HG03045 (cell line): ENCODE results near the gene DMKN.
"Not testable (repeated sequence)": the region's sequence is repeated elsewhere in the genome, so short reads cannot be mapped to it uniquely, and the experiment has no call there.

Experiments
- ATAC-seq: cut with Tn5 transposase; IDR thresholded peaks from one replicate; pipeline ENCODE4 v1.9.1; 2021; ENCODE audit warnings: mild to moderate bottlenecking, moderate library complexity; ENCODE audit not compliant: unreplicated experiment

Gene DMKN

GRCh38 chr19:35500611-35501010, 12.8 kb downstream of the DMKN start:
- no peak for ATAC-seq

DNA sequence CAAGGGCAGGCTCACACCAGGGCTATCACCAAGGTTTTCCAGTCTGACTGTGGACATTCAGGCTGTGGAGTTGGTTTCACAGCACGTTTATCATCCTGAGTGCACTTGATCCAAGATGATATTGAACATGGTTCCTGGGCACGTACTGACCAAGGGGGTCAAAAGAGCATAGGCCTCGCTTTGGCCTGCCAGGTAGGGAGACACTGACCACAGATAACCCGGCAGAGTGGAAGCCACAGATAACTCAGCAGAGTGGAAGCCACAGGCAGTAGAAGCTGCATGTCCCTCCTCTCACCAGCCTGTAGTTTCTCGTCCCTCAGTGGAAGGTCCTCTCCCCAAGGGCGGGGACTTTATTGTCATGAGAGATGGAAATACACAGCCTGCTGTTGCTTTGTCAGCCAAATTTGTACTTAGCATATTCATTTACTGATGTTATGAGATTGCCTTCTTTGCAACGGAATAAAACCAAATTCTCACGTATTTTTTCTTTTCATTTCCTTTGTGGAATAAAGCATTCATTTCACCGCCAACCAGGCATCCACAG, 14.4 kb downstream of the DMKN start:
- ATAC-seq, result no peak

GRCh38 chr19:35498220-35498619, 15.2 kb downstream of the DMKN start:
- no peak for ATAC-seq

DNA sequence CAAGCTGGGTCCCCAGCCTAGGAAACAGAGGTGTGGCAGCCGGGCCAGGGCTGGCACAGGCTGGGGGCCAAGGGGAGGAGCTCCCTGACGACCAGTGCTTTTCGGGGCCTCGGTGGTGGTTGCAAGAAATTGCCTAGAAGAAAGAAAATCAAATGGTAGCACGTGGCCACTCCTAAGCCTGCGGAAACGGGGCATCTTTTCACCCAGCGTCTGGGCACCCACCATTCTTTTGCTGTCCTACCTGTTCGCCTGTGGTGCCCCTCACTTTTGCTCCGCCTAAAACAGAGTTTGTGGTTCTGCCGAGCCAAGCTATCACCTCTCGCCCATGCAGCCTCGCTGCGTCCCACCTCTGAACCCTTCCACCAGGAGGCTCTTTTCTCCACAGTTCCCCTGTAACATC, 16.0 kb downstream of the DMKN start:
- ATAC-seq, result no peak

- ATAC-seq, result no peak
Measured at GRCh38 chr19:35495107-35496064, 18.1 kb downstream of the DMKN start.

- ATAC-seq, result no peak
Measured at GRCh38 chr19:35493971-35494370, 19.5 kb downstream of the DMKN start.

DNA sequence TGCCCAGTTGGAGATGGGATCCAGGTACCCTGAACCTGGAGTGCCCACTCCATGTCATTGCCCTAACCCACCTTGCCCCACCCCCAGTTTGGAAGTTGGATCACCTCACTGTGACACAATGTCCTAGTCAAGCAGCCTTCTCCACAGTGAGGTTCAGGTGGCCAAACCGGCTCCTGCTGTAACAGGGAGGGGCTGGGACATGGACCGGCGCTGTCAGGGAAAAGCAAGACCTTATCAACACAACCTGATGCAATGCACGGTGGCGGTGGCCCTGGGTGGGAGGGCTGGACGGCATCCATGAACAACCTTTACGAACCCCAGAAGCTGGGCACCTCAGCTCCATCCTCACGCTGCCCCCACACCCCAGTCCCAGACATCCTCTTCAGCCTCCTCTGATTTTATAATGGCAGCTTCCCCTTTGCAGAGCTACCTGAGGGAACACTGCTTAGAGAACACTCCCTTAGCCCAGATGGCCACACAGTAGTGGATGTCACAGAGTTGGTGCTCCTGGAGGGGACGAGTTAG, 21.6 kb downstream of the DMKN start:
- ATAC-seq, result no peak

DNA sequence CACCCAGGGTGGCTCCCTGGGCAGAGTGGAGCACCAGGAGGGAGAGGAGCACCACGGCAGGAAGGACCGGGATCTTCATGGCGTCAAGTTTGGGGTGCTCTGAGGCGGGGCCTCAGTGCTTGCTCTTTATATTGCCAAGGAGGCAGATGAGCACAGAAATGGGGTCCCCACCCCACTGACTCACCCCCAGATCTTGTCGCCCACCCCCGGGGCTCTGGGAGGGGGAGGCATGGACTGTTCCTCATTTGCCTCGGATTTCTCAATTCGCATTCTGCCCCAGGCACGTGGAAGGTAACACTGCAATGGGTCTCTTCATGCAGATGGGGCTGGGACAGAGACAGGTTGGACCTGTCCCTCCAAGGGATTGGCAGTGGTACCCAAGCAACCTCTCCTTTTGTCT, 23.1 kb downstream of the DMKN start, which contains the start of gene KRTDAP:
Gene KRTDAP (minus strand): TSS at position 101 of the 400 bp plus-strand sequence. CDS start 22 bp downstream, at position 79.
- ATAC-seq, result no peak

- ATAC-seq, result no peak
Measured at GRCh38 chr19:35488677-35489076, 24.8 kb downstream of the DMKN start.

GRCh38 chr19:35487656-35488182, 25.7 kb downstream of the DMKN start:
- ATAC-seq, result no peak

- no peak for ATAC-seq
Measured at GRCh38 chr19:35486268-35486708, 27.2 kb downstream of the DMKN start.

GRCh38 chr19:35484252-35485036, 29.0 kb downstream of the DMKN start:
- no peak for ATAC-seq

DNA sequence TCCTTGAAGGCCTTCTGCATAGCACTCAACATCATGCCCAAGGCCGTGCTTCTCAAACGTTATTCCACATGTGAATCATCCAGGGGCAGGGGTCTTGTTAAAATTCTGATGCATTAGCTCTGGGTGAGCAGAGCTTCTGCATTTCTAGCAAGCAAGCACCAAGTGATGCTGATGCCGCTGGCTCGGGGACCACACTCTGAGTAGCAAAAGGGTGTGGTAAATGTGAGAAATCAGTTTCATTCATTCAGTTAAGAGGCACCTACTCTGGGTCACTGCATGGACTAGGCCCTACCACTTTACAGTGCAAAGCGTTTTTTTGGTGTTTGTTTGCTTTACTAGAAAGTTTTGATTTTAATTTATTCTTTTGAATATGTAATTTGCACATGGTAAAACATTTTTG, 30.4 kb downstream of the DMKN start:
- ATAC-seq, result no peak

DNA sequence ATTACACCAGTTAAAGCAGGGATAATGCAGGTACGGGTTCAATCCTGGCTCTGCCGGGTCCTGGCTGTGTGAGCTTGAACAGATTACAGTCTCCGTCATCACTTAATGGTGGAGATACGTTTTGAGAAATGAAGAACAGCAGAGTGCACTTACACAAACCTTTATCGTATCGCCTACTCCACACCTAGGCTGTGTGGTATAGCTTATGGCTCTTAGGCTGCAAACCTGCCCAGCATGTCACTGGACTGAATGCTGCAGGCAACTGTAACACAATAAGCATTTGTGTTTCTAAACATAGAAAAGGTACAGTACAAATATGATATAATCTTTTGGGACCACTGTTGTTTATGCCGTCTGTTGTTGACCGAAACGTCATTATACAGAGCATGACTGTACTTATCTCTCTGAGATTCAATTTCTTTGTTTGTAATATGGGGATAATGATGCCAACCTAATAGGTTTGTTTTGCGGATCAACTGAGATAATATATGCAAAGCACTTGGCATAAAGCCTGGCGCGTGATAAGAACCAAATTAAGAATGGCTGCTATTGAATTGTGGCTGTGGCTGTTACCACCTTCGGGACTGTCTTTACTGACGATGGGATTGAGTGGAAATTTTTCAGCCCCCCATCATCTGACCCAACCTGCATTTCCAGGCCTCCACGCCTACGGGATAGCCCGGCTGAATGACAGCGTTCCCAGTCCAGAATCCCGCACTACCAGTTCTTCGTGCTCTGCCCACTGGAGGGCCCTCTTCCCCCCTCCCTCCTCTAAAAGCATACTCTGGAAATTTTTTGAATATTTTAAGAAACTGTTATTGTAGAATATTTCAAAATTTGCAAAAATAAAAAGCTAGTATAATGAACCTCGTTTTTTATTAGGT, 34.4 kb downstream of the DMKN start:
- ATAC-seq, result no peak

- ATAC-seq, result no peak
Measured at GRCh38 chr19:35476149-35476548, 37.3 kb downstream of the DMKN start.

GRCh38 chr19:35474594-35474993, 38.9 kb downstream of the DMKN start:
- not testable (repeated sequence) for ATAC-seq

GRCh38 chr19:35474104-35474503, 39.3 kb downstream of the DMKN start:
- ATAC-seq, result no peak

- ATAC-seq, result no peak
Measured at GRCh38 chr19:35471946-35472345, 41.5 kb downstream of the DMKN start.

GRCh38 chr19:35471075-35471474, 42.4 kb downstream of the DMKN start:
- not testable (repeated sequence) for ATAC-seq

GRCh38 chr19:35470128-35470527, 43.3 kb downstream of the DMKN start:
- ATAC-seq, result no peak
